DMS79 treated with DMSO at 0.1 percent for 48 hours (cell line): ENCODE measurements around the gene MGAT1.
"Not testable (repeated sequence)": the region's sequence is repeated elsewhere in the genome, so short reads cannot be mapped to it uniquely, and the experiment has no call there.

ENCODE experiments used
- DNase-seq: peaks from one replicate; lab custom pipeline; 2025; lab: John Stamatoyannopoulos, UW

MGAT1 gene

DNA sequence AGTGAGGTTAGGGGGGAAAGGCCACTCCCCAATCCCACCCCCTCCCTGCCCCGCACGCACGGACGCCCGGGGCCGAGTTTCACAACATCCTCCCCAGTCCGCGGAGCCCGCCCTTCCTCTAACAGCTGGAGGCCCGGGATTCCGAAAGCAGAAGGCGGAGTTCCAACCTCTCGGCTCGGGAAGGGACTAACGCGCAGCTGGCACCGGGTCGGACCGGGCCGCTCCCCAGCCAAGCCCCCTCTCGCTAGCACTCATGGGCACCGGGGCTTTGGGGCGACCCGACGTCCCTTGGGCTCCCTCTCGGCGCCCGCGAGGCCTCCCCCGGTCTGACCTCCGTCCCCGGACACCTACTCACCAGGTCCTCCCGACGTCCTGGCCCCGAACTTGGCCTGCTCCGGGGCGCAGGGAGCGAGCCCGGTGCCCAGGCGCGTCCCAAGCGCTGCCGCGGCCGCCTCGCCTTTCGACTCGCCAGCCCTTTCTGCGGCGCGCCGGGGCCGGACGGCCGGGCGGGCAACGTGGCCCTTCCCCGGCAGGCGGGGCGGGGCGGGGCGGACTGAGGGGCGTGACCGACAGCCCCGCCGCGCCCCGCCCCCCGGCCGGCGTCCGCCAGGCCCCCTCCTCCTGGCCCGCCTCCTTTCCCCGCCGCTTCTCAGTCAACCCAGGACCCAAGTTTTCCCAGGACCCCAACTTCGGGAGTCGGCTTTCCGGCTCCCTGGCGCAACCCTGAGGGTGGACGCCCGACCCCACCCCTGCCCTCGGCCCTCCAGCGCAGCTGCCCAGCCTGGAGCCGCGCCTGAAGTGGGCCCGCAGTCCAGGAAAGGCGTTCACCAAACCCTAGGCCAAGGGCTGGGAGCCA lies at the start of gene MGAT1:
MGAT1 (minus strand) TSS at position 482 of the 856 bp plus-strand sequence. CDS start 9,835 bp downstream, outside the sequence.
- peak; percentile 5 for DNase-seq

DNA sequence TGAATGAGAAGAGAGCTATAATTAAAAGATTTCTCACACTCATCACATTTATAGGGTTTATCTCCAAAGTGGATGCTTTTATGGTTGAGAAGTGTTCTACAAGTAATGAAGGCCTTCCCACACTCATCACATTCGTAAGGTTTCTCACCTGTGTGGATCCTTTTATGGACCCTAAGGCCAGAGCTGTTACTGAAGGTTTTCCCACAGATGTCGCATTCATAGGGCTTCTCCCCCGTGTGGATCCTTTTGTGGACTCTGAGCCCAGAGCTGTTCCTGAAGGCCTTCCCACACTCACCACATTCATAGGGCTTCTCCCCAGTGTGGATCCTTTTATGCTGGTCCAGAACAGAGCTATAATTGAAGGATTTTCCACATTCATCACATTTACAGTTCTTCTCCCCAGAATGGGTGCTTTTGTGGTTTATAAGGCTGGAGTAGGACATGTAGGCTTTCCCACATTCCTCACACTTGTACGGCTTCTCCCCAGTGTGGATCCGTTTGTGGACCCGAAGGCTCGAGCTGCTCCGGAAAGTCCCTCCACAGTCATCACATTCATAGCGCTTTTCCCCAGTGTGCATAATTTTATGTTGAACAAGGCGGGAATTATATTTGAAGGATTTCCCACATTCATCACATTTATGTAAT lies 48.0 kb upstream of the MGAT1 start:
- DNase-seq: no peak

DNA sequence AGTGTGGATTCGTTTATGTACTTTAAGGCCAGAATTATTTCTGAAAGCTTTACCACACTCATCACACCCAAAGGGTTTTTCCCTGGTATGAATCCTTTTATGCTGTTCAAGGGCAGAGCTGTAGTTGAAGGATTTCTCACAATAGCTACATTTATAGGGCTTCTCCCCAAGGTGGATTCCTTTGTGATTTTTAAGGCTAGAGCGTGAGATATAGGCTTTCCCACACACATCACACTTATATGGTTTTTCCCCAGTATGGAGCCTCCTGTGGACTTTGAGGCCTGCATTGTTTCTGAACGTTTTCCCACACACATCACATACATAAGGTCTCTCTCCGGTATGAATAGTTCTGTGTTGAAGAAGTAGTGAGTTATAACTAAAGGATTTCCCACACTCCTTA lies 47.2 kb upstream of the MGAT1 start:
- no peak for DNase-seq

DNA sequence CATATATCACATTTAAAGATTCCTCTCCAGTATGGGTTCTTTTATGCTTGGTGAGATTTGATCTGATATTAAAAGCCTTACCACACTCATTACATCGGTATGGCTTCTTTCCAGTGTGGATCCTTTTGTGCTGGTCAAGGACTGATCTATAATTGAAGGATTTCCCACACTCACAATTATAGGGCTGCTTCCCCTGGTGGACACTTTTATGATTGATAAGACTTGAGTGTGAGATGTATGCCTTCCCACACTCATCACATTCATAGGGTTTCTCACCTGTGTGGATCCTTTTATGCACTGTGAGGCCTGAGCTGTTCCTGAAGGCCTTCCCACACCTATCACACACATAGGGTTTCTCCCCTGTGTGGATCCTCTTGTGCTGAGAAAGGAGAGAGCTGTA lies 46.3 kb upstream of the MGAT1 start:
- no peak for DNase-seq

DNA sequence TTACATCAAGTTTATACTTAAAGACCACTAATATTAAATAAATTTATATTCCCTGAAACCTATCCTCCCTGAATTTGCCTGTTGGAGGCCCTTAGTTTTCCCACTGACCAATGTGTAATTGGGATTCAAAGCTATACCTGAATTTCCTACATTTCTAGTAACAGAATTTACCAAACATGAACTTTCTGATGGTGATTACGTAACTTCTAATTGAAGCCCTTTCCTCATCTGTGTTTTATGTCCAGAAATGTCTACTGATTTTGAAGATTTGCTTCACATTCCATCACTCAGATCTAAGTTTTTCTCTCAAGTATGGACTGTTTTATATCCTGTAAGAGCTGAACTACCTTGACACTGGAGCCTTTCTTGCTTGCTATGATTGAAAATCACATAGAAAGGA lies 45.7 kb upstream of the MGAT1 start:
- DNase-seq: no peak

DNA sequence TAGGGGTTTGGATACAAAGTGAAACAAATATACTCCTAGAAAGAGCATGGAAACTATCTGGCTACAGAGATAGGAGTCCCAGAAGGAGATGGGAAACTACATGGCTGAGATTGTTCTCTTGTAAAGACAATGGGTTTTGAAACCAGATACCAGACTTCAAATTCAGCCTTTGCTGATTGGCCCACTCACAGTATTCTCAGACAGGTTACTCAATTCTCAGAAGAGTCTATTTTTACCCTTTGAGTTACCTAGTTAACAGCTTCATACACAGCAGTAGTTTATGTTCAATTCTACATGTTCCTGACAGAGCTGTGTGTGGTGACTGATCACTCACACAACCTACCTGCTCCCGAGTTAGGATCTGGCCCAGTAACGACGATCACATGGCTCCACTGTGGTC lies 44.4 kb upstream of the MGAT1 start:
- no peak for DNase-seq

DNA sequence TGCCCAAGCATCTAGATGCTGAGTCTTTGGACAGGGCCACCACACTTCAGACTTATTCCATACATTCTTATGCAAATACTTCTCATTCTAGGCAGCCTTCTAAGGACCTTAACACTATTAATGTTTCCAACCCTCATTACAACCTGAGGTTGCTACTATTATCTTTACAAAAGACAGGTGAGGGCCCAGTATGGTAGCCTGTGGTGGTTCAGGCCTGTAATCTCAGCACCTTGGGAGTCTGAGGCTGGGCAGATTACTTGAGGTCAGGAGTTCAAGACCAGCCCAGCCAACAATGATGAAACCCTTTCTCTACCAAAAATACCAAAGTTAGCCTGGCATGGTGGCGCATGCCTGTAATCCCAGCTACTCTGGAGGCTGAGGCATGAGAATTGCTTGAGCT lies 42.3 kb upstream of the MGAT1 start:
- no peak for DNase-seq

DNA sequence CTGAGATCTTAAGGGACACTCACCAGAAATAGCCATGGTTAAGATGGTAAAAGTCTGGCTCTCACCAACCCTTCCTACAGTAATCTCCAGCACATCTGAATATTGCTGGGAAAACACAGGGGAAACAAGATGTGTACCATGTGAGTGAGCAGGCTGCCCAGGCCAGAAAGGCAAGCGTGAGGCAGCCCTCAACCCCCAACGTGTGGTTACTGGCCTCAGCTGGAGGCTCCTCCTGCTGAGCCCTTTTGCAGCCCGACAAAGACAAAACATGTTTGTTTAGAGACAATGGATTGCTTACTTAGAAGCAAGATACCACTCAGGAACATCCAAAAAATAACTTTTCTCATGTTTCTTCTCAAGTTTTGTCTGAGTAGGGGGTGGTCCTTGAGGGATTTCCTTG lies 41.8 kb upstream of the MGAT1 start:
- DNase-seq: no peak

DNA sequence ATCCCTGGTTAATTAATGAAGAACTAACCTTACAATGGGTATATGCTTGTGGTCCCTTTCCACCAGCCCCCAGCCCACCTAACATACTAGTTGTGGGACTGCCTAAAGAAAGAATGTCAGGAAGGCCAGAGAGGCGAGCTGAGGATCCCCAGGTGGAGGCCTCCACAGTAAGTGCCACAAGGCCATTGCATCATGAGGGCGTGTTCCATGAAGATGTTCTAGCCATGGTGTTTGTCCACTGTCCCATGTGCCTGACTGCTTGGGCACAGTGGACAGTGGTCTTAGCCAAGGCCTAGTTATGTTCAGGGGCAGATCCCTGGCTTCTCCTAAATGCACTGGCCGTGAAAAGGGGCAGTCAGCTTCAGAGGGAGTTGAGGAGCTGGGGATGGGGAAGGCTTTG lies 37.3 kb upstream of the MGAT1 start:
- DNase-seq: no peak

DNA sequence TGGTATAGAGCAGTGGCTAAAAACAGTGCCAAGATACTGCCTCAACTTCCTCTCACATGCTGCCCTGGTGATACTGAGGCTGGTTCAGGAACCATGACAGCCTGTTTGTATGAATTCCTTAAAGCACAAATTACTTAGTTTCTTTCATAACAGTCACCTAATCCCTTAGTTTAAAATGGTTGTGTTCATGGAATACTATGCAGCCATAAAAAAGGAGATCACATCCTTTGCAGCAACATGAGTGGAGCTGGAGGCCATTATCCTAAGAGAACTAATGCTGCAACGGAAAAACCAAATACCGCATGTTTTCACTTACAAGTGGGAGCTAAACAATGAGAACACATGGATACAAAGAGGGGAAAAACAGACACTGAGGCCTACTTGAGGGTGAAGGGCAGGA lies 36.6 kb upstream of the MGAT1 start:
- no peak for DNase-seq

DNA sequence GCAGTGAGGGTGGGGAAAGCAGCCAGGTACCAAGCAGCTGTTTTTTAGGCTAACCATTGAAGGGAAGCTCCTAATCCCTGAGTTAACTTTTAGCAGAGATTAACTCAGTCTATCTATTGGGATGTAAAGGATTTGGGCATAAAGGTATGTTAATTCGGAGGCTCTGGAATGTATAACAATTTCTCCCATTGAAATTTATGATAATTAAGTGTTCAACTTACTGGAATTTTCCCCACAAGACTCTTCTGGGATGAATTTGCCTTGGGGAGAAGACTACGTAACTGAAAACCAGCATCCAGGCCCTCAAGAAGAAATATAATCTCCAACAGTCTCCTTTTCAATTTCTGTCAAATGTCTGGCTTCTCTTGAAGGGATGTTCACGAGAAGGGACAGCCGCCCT lies 34.9 kb upstream of the MGAT1 start:
- no peak for DNase-seq

DNA sequence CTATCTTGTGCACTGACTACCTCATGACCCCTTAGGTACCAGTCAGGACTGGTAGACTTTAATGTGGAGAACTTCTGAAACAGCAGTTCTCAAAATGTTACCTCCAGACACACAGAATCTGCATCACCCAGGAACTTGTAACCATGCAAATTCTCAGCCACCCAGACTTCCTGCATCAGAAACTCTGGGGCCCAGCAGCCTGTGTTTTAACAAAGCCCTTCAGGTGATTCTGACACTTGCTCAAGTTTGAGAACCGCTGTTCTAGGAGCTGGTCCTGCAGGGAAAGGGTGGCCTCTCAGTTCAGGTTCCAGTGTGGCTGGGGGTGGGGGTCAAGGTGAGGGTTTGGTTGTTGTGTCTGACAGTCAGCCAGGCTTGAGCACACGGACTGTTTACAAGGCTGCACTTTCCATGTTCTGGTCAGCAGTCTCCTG lies 30.0 kb upstream of the MGAT1 start:
- no peak for DNase-seq

DNA sequence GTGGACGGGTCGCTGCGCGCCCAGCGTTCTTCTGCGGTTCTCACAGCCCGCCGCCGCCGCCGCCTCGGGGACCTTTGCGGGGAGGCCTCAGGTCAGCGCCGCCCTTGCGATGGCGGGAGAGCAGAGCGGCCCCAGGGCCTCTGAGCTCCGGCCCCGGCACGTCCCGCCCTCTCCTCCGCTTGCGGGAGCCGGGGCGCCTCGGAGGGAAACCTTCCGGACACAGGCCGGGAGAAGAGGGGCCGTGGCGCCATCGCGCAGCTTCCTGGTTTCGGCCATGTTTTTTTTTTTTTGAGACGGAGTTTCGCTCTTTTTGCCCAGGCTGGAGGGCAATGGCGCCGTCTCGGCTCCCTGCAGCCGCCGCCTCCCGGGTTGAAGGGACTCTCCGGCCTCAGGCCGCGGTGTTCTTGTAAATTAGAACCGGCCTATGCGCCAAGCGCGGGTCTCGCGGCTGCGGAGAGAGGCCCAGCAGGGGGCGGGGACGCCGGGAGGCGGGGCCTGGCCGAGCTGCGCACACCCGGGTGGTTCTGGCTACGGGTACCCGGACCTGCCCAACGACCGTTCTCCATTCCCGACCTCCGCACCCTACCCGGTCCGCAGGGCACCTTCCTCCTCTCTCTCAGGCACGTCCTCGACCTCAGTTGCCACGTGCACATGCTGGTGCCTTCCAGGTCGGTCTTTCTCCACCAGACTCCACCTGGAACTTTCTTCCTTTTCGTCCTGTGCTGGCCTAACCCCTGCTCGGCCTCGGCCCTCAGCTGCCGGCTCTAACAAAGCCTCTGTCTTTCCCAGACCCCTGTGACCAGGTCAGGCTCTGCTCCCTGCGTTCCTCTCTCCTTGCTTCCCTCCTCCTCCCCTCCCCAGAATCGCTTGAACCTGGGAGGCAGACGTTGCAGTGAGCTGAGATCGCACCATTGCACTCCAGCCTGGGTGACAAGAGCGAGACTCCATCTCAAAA lies 28.8 kb upstream of the MGAT1 start:
- DNase-seq: peak; percentile 36

DNA sequence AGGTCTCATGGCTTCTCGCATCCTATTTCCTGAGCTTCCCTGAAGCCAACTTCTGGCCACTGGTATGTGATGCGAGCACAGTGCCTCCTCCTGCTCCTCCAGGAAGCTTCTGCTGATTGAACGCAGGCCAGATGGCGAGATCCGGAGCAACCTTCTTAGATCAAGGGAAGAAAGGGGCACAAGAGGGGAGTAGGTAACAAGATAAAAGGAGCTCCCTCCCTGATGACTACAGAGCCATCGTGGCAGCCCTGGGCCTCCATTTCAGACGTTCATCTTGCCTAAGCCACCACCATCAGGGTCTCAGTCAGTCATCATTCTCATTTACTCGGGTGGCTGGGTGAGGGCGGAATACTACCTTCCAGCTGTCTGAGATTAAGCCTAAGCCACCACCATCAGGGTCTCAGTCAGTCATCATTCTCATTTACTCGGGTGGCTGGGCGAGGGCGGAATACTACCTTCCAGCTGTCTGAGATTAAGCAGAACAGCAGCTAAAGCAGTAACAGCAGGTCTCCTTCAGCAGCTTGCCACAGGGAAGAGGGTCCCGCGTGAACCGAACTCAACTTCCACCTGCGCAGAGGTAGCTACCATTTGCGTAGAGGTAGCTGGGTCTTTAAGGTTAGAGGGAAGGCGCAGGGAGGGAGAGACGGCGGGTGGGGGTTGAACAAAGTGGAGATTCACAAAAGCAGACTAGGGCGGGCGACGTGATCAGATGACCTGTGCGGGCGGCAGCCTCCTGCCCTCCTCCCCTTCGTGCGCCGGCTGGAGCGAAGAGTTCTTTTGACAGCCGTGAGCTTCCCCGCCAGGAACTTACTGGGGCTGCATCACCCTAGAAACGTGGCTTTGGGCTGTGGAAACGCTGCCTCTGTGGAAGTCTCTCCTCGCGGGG lies 27.9 kb upstream of the MGAT1 start:
- DNase-seq: peak; percentile 46

DNA sequence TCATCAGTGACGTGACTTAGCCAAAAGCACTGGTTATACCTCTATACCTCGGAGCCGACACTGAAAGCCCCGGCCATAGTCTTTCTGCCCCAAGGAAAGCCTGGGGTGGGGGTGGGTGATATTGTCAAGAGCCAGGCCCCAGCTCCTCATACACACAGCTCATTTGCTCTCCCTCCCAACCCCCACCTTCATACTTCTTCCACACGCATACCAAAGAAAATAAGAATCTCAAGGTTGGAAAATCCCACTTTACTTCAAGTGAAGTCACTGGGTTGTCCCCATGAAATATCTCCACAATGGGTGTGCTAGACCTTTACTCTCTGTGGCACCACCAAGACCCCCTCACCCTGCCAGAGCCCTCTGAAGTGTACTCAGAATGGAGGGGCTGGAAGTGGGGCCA lies 27.1 kb upstream of the MGAT1 start:
- DNase-seq: no peak

DNA sequence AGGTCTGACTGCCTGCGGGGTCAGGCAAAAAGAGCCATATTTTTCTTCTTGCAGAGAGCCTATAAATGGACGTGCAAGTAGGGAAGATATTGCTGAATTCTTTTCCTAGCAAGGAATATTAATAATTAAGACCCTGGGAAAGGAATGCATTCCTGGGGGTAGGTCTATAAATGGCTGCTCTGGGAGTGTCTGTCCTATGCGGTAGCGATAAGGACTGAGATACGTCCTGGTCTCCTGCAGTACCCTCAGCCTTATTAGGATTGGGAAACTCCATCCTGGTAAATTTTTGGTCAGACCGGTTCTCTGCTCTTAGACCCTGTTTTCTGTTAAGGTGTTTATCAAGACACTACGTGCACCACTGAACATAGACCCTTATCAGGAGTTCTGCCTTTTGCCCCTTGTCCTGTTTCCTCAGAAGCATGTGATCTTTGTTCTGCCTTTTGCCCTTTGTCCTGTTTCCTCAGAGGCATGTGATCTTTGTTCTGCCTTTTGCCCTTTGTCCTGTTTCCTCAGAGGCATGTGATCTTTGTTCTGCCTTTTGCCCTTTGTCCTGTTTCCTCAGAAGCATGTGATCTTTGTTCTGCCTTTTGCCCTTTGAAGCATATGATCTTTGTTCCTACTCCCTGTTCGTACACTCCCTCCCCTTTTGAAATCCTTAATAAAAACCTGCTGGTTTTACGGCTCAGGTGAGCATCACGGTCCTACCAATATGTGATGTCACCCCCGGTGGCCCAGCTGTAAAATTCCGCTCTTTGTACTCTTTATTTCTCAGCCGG lies 26.3 kb upstream of the MGAT1 start:
- DNase-seq: not testable (repeated sequence)

DNA sequence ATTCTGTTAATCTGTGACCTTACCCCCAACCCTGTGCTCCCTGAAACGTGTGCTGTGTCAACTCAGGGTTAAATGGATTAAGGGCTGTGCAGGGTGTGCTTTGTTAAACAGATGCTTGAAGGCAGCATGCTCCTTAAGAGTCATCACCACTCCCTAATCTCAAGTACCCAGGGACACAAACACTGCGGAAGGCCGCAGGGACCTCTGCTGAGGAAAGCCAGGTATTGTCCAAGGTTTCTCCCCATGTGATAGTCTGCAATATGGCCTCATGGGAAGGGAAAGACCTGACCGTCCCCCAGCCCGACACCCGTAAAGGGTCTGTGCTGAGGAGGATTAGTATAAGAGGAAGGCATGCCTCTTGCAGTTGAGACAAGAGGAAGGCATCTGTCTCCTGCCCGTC lies 24.8 kb upstream of the MGAT1 start:
- DNase-seq: not testable (repeated sequence)

DNA sequence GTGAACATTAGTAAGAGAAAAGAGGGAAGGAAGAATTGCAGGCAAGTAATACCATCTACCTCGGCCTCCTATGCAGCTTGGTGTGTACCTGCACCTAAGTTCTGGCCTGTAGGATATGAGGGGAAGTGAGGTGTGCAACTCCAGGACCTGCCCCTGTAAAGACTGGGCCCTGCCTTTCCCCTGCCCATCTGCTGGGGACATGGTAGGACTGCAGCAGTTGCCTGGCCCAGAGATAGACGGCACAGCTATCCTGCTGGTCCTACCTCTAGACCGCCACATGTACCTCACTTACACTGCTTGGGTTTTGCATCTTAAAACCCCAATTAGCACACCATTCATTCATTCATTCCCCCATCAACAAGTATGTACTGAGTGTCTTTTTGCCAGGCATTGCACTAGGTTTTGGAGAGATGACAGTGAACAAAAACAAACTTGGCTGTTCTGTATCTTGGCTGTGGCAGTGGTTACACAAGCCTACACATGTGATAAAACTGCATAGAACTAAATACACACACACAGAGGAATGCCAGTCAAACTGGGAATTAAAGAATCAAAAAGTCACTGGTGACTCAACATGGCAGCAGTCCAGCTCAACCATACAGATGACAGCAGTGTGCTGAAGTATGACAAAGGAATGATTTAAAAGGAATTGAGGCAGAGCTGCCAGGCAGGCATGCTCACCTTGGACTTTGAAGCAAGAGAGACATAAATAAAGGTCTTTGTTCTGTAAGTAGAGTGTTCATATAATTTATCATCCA lies 23.3 kb upstream of the MGAT1 start:
- no peak for DNase-seq

DNA sequence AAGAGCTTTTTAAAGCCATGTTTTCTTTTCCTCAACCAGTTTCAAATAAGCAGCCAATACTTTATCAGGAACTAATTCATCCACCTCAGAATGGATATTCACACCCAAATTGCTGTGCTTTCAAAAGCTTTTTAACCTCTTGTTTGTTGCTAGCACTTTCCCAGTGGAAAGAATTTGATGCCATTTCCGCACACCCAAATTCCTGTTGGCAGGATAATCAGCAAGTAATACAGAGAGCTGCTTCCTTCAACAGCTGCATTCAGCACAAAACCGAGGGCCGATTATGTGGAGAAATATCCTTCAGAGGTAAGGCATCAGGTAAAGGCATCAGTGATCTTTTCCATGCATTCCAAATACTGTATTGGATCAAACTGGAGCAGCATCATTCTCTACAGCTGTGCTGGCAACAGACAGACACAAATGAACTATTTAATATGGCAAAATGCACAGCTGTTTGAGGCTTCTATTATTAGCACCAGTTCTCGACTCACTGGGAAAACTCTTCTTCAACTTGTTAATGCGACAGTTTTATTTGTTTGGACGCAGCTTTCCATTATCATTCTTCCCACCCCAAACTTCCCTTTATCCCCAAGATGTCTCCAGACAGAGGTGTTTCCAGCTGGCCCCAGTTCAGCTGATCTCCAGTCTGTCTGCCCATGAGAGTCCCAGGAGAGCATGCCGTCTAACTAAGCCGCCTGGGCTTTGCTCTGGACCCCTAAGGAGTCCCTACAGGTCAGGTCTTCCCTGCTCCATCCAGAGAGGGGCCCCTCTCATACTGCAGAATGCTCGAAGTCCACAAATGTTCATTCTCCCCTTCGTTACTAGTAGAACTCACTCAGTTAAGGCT lies 22.2 kb upstream of the MGAT1 start:
- DNase-seq: no peak
